Progenitor cell of endocrine pancreas (in vitro differentiated cells): ENCODE results near the gene LLCFC1. TPM values are rescaled to one million over a fixed set of nuclear protein-coding genes. Genes with fewer than 3 reads are reported as not detected.

ENCODE experiments used
- DNase-seq: peaks from one replicate; pipeline ENCODE4 v3.0.0; 2021; ENCODE audit warnings: low spot score; ENCODE audit not compliant: unreplicated experiment
- H3K27ac Mint-ChIP-seq: 2 replicates; pipeline ENCODE4 v1.8.0; 2021; ENCODE audit warnings: mild to moderate bottlenecking, moderate library complexity, mixed read lengths
- H3K27me3 Mint-ChIP-seq: 2 replicates; pipeline ENCODE4 v1.8.0; 2021; ENCODE audit warnings: mixed read lengths
- H3K36me3 Mint-ChIP-seq: 2 replicates; pipeline ENCODE4 v1.8.0; 2022; ENCODE audit warnings: mixed read lengths; ENCODE audit not compliant: insufficient read depth
- H3K4me1 Mint-ChIP-seq: 2 replicates; pipeline ENCODE4 v1.8.0; 2021; ENCODE audit warnings: low read depth, mixed read lengths
- H3K4me3 Mint-ChIP-seq: 2 replicates; pipeline ENCODE4 v1.8.0; 2021; ENCODE audit warnings: low read depth, mild to moderate bottlenecking, moderate library complexity, mixed read lengths
- H3K9me3 Mint-ChIP-seq: 2 replicates; pipeline ENCODE4 v1.8.0; 2021; ENCODE audit warnings: low read depth, mixed read lengths
- total RNA-seq: library from RNA; stranded (reverse); gene quantifications from 2 replicates; pipeline ENCODE4 v1.2.1, GENCODE V29; 2021
- TF ChIP-seq, protein P1 (sequence below): fragments of 200-600 bp; sonication (generic); IDR thresholded peaks from one replicate; pipeline ENCODE4 v1.5.0; 2021; ENCODE audit warnings: antibody characterized with exemption, mild to moderate bottlenecking; ENCODE audit not compliant: unreplicated experiment

LLCFC1 gene
- total RNA-seq, 1 donor from 2014 or later, result not detected

- Mint-ChIP-seq H3K4me1 (peaks cover 4% of the 10 kb centered on the region), H3K9me3 (no peaks in the 10 kb centered on the region), H3K27me3 (peaks cover 25% of the 10 kb centered on the region), H3K4me3 (no peak overlapping the region), H3K36me3 (no peaks in the 10 kb centered on the region), H3K27ac (peak overlapping the region; percentile 81)
- no peak for DNase-seq
- TF ChIP-seq, protein P1, sequence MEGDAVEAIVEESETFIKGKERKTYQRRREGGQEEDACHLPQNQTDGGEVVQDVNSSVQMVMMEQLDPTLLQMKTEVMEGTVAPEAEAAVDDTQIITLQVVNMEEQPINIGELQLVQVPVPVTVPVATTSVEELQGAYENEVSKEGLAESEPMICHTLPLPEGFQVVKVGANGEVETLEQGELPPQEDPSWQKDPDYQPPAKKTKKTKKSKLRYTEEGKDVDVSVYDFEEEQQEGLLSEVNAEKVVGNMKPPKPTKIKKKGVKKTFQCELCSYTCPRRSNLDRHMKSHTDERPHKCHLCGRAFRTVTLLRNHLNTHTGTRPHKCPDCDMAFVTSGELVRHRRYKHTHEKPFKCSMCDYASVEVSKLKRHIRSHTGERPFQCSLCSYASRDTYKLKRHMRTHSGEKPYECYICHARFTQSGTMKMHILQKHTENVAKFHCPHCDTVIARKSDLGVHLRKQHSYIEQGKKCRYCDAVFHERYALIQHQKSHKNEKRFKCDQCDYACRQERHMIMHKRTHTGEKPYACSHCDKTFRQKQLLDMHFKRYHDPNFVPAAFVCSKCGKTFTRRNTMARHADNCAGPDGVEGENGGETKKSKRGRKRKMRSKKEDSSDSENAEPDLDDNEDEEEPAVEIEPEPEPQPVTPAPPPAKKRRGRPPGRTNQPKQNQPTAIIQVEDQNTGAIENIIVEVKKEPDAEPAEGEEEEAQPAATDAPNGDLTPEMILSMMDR, result no peak
Measured at GRCh38 chr7:142942746-142943145, 3.5 kb downstream of the LLCFC1 start.

GRCh38 chr7:142943706-142944268 is 4.5 kb downstream of the LLCFC1 start:
- H3K27ac Mint-ChIP-seq, result no peak overlapping the region
- DNase-seq, result no peak
- H3K4me3 Mint-ChIP-seq, result no peak overlapping the region
- H3K9me3 Mint-ChIP-seq, result no peaks in the 10 kb centered on the region
- H3K36me3 Mint-ChIP-seq, result no peaks in the 10 kb centered on the region
- H3K4me1 Mint-ChIP-seq, result peaks cover 4% of the 10 kb centered on the region
- peaks cover 18% of the 10 kb centered on the region for H3K27me3 Mint-ChIP-seq
- TF ChIP-seq, protein P1, result no peak

GRCh38 chr7:142945001-142945400 is 5.7 kb downstream of the LLCFC1 start:
- peaks cover 12% of the 10 kb centered on the region for H3K27me3 Mint-ChIP-seq
- peaks cover 4% of the 10 kb centered on the region for H3K4me1 Mint-ChIP-seq
- TF ChIP-seq, protein P1, result no peak
- H3K27ac Mint-ChIP-seq, result no peak overlapping the region
- H3K4me3 Mint-ChIP-seq, result no peak overlapping the region
- no peaks in the 10 kb centered on the region for H3K9me3 Mint-ChIP-seq
- no peaks in the 10 kb centered on the region for H3K36me3 Mint-ChIP-seq
- no peak for DNase-seq

GRCh38 chr7:142948603-142949002 is 9.3 kb downstream of the LLCFC1 start:
- no peaks in the 10 kb centered on the region for H3K9me3 Mint-ChIP-seq
- H3K4me1 Mint-ChIP-seq, result no peaks in the 10 kb centered on the region
- DNase-seq, result no peak
- no peak overlapping the region for H3K4me3 Mint-ChIP-seq
- no peaks in the 10 kb centered on the region for H3K36me3 Mint-ChIP-seq
- TF ChIP-seq, protein P1, result no peak
- peaks cover 20% of the 10 kb centered on the region for H3K27me3 Mint-ChIP-seq
- H3K27ac Mint-ChIP-seq, result no peak overlapping the region

DNA sequence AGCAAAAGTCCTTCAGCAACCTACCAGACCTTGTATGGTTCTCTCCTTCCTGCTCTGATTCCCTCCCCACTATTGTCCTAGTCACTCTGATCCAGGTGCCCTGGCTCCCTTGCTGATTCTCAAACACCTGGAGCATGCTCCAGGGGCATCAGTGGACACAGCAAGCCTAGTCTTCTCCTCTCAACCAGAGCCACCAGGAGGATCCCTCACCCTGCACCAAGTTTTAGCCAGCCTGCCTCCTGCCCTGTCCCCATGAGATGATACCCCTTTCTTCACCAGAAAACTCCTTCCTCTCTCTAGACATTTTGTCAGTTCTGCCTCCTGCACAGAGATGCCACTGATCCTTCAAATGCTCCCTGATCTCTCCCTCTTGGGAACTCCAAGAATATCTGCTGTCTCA is 11.0 kb downstream of the LLCFC1 start:
- Mint-ChIP-seq H3K9me3 (peaks cover 6% of the 10 kb centered on the region), H3K4me3 (no peak overlapping the region), H3K27me3 (peaks cover 18% of the 10 kb centered on the region), H3K36me3 (peaks cover 3% of the 10 kb centered on the region), H3K27ac (no peak overlapping the region), H3K4me1 (no peaks in the 10 kb centered on the region)
- TF ChIP-seq, protein P1, result no peak
- no peak for DNase-seq
